DND-41 (cell line): ENCODE results near the gene RELT.

Experiments used
- ATAC-seq: fragments of 200-7000 bp; cut with Tn5 transposase; 3 replicates; pipeline ENCODE4 v1.9.1; 2021; ENCODE audit warnings: low read depth; ENCODE audit not compliant: insufficient read depth
- DNase-seq: peaks from one replicate; pipeline ENCODE4 v3.0.0-alpha.2; 2020
- H2AFZ ChIP-seq: 2 replicates; pipeline ENCODE4 v1.6.0; 2012; ENCODE audit warnings: low read depth, low read length
- H3K27ac ChIP-seq: 2 replicates; pipeline ENCODE4 v1.5.1; 2012; ENCODE audit warnings: low read length, inconsistent platforms
- H3K27me3 ChIP-seq: fragments of 200-600 bp; sonication (generic); 2 replicates; pipeline ENCODE4 v1.6.0; 2012; ENCODE audit warnings: low read length, mild to moderate bottlenecking, inconsistent platforms; ENCODE audit not compliant: insufficient read depth, poor library complexity
- H3K36me3 ChIP-seq: 2 replicates; pipeline ENCODE4 v1.5.1; 2012; ENCODE audit warnings: low read length, inconsistent platforms; ENCODE audit not compliant: insufficient read depth
- H3K4me1 ChIP-seq: 2 replicates; pipeline ENCODE4 v1.5.1; 2012; ENCODE audit warnings: mild to moderate bottlenecking, low read length; ENCODE audit not compliant: insufficient read depth
- H3K4me2 ChIP-seq: 2 replicates; pipeline ENCODE4 v1.6.0; 2012; ENCODE audit warnings: mild to moderate bottlenecking, moderate library complexity, low read length, inconsistent platforms; ENCODE audit not compliant: insufficient read depth
- H3K4me3 ChIP-seq, 2 experiments: fragments of 200-600 bp in 1 of 2; shearing (Covaris generic) in 1 of 2; 2 replicates each; pipeline ENCODE4 v1.5.1; 2012 to 2016; ENCODE audit warnings: inconsistent platforms in 2 of 2, low read length in 2 of 2, mild to moderate bottlenecking in 2 of 2, low read depth in 1 of 2, moderate library complexity in 1 of 2
- H3K79me2 ChIP-seq: 2 replicates; pipeline ENCODE4 v1.6.0; 2012; ENCODE audit warnings: low read length, inconsistent platforms; ENCODE audit not compliant: insufficient read depth
- H3K9ac ChIP-seq: 2 replicates; pipeline ENCODE4 v1.6.0; 2012; ENCODE audit warnings: low read depth, mild to moderate bottlenecking, inconsistent platforms, low read length, moderate library complexity
- H3K9me3 ChIP-seq: 2 replicates; pipeline ENCODE4 v1.5.1; 2012; ENCODE audit warnings: low read length, moderate library complexity, mild to moderate bottlenecking, inconsistent platforms; ENCODE audit not compliant: insufficient read depth, severe bottlenecking
- H4K20me1 ChIP-seq: 2 replicates; pipeline ENCODE4 v1.6.0; 2012; ENCODE audit warnings: low read length; ENCODE audit not compliant: insufficient read depth
- CTCF ChIP-seq: IDR thresholded peaks from 2 replicates; pipeline ENCODE4 v1.5.1; 2012; ENCODE audit warnings: borderline replicate concordance, low read length, moderate library complexity, mild to moderate bottlenecking; ENCODE audit not compliant: poor library complexity, severe bottlenecking; ENCODE audit errors: extremely low read depth
- EZH2 ChIP-seq: IDR thresholded peaks from 3 replicates; pipeline ENCODE4 v1.6.1; 2012; ENCODE audit warnings: borderline replicate concordance, low read depth, mild to moderate bottlenecking, moderate library complexity, low read length, inconsistent platforms; ENCODE audit not compliant: severe bottlenecking

Gene RELT

GRCh38 chr11:73401217-73401923 is 25.2 kb downstream of the RELT start:
- peaks cover 35% of the 10 kb centered on the region for H3K36me3 ChIP-seq
- DNase-seq (no peak), ATAC-seq (no peak)
- H2AFZ ChIP-seq, result no peak overlapping the region
- no peaks in the 10 kb centered on the region for H3K27me3 ChIP-seq
- no peak overlapping the region for H3K9ac ChIP-seq
- TF ChIP-seq EZH2 (no peak), CTCF (no peak)
- no peaks in the 10 kb centered on the region for H3K4me1 ChIP-seq
- H3K4me2 ChIP-seq, result no peak overlapping the region
- no peaks in the 10 kb centered on the region for H3K9me3 ChIP-seq
- H3K27ac ChIP-seq, result no peak overlapping the region
- no peak overlapping the region for H3K4me3 ChIP-seq
- no peaks in the 10 kb centered on the region for H3K79me2 ChIP-seq
- no peaks in the 10 kb centered on the region for H4K20me1 ChIP-seq

GRCh38 chr11:73401924-73402833 is 26.0 kb downstream of the RELT start:
- no peaks in the 10 kb centered on the region for H3K79me2 ChIP-seq
- no peaks in the 10 kb centered on the region for H3K27me3 ChIP-seq
- no peak overlapping the region for H3K4me3 ChIP-seq
- no peak overlapping the region for H3K27ac ChIP-seq
- H3K9ac ChIP-seq, result no peak overlapping the region
- H3K36me3 ChIP-seq, result peaks cover 34% of the 10 kb centered on the region
- DNase-seq (no peak), ATAC-seq (no peak)
- no peak overlapping the region for H3K4me2 ChIP-seq
- no peaks in the 10 kb centered on the region for H4K20me1 ChIP-seq
- no peaks in the 10 kb centered on the region for H3K9me3 ChIP-seq
- TF ChIP-seq EZH2 (no peak), CTCF (no peak)
- no peaks in the 10 kb centered on the region for H3K4me1 ChIP-seq
- H2AFZ ChIP-seq, result no peak overlapping the region

- H3K79me2 ChIP-seq, result no peaks in the 10 kb centered on the region
- no peak overlapping the region for H3K27ac ChIP-seq
- H2AFZ ChIP-seq, result no peak overlapping the region
- no peak overlapping the region for H3K9ac ChIP-seq
- H3K36me3 ChIP-seq, result peaks cover 32% of the 10 kb centered on the region
- ATAC-seq (peak; percentile 65), DNase-seq (peak; percentile 45)
- H4K20me1 ChIP-seq, result no peaks in the 10 kb centered on the region
- H3K27me3 ChIP-seq, result no peaks in the 10 kb centered on the region
- no peaks in the 10 kb centered on the region for H3K4me1 ChIP-seq
- H3K9me3 ChIP-seq, result no peaks in the 10 kb centered on the region
- no peak overlapping the region for H3K4me2 ChIP-seq
- no peak overlapping the region for H3K4me3 ChIP-seq
- TF ChIP-seq EZH2 (no peak), CTCF (peak; percentile 60)
These were observed 26.6 kb downstream of the RELT start for GRCh38 chr11:73402834-73403185.
